Hippocampal formation (tissue), 2 donors: ENCODE measurements around the gene CCDC179.
A peak's percentile ranks its signal among the peaks of the same experiment; 100 is the strongest.

Experiments used
- DNase-seq, 2 donors: peaks; one replicate each; lab custom pipeline; 2025; lab: John Stamatoyannopoulos, UW

The CCDC179 gene

DNA sequence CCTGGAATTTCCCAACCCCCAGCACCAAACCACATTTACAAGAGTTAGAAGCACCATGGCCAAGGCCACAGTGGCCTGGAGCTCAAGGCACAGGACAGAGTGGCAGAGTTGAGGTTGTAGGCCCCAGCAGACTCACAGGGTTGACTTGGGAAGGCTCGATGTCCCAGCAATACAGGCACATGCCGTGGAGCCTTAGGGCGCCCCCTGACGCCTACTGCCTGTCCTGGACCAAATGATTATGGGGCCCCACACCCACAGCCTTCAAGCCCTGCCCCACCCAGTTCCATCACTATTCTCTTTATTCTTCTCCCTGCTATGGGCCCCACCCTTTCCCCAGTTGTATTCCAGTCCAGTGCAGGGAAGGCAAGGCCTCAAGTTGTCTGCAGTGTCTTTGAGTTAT lies at the start of gene CCDC179:
Gene CCDC179 (minus strand): TSS at position 234 of the 400 bp plus-strand sequence. CDS start 53 bp downstream, at position 181.
- DNase-seq: no peak

DNA sequence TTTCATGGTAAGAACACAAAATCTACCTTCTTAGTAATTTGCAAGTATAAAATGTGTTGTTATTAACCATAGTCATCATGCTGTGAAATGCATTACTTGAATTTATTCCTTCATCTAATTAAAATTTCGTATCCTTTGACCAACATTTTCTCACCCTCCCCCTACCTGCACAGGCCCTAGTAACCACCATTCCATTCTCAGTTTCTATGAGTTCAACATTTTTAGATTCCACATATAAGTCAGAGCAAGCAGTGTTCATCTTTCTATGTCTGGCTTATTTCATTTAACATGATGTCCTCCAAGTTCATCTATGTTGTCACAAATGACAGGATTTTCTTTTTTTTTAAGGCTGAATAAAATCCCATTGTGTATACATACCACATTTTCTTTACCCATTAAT lies 43.5 kb upstream of the CCDC179 start:
- DNase-seq: no peak

DNA sequence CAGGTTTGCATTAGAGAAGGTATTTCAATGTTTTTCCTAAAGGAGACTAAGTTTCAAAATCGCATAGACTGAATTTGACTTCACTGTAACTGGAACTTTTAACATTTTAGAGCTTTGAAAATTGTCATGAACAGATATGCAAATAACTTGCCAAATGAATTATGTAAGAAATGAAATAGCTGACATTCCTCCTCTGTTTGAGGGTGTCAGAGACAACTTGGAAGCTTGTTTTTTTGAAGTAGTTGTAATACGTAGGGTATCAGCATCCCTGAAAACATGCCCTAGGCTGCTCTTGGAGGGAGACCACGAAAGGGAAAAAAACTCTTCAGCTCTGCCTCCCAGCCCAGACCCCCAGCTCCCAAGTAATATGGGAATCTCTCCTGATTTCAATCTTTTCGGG lies 41.3 kb upstream of the CCDC179 start:
- DNase-seq: no peak

DNA sequence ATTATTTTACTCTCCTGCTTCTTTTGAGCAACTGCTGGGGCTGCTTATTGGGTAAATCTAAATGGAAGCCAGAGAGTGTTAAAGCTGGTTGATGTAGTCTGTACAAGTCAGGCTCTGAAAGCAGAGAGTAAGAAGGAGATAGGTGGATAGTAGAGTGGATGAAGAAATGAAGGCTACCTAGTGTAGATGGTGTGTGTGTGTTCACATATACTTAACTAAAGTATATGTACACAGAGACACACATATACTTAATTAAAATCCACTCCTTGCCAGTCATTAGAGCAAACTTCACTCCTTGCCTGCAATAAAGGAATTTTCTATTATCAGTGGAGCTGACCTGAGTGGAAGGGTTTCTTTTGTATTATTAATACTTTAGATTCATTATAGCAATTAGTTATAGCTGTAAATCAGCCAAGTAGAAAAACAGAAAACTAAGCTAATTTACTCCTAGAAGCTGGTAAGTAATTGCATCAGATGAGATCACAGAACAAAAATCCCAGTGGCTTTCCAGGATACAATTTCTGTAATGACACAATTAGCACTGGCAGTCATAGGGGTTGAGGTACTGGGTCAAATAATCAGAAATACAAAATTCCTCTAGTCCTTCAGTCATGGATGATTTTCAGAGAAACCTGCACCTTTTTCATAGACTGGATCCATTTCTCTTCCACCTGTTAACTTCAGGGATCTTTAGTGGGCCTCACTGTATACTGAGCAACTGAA lies 40.7 kb upstream of the CCDC179 start:
- no peak for DNase-seq

DNA sequence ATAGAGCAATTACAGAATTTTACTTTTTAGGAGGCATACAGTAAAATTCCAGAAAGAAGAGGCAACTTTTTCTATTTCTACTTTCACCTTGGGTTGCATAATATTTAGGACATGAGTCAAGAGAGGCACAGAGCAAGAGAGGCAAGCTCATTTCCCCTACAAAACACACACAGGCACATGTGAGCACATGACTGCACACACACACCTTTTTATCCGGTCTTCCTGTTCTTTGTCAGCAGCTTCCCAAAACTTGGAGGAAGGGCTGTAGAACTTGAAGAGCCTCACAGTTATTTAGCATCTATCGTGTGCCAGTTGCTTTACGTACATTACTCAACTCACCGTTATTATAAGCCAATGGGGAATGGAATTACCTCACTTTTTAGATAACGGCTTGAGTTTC lies 37.8 kb upstream of the CCDC179 start:
- no peak for DNase-seq

DNA sequence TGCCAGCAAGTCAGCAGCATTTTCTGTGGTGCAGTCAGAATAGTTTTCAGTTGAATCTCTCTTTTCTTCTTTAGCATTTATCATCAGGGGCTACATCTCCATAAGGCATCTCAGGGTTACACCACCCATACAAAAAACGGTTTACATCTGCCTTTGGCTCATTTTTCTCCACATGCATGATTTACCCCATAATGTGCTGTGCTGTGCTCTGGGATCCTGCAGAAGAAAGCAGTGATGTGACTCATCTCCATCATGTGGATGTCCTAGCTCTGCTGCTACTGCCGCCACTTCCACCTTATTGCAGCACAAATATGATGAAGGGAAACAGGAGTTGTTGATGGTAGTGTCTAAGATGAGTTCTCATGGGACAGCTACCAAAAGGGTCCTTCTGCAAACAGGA lies 30.0 kb upstream of the CCDC179 start:
- DNase-seq: no peak

DNA sequence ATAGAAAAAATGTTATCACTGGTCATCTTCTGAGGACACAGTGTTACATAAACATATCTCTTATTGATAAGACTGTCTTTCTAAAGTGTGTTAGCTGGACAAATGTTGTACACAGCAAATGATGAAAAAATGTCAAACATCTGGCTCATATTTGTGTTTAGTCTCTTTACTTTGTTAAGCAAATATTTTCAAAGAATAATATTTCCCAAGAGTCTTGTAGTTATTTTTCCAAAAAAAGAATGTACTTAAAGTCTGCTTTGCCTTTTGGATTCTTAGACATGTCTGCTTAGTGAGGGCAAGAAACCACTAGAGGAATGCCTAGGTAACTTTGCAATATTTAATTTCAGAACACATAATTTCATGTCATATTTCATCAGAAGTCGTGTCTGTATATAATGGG lies 23.9 kb upstream of the CCDC179 start:
- DNase-seq: no peak

DNA sequence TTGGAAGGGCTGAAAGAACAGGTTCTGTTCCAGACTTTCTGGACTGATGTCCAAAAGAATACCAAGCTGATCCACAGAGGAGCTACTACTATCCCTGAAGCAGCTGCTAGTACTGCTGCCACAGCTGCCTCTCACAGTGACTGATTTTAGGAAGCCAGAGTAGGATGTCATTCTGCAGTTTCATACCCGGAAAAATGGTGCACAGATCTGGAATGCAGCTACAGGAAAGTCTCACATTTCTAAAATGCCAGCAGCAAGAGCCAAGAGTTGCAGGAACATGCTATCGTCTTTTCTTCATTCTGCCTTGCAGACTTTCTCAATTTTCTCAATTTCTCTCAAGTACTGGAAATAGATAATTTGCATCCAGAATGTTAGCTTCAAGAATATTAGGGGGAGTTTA lies 19.4 kb upstream of the CCDC179 start:
- DNase-seq: no peak

DNA sequence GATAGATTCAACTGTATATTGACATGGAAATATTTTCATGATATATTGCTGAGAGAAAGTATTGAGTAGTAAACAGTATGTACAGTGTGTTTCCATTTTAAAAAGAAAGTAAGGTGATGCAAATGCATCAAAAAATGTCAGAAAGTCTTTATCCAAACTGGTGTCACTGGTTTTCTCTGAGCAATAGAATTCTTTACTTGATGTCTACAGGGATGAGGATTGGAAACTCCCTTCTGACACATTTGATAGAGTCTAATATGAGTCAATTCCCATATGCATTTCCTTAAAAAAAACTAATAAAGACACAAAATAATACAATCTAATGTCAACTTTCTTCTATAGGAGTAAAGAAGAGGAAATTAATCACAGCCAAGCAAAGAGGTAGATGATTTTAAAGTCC lies 18.3 kb upstream of the CCDC179 start:
- no peak for DNase-seq

DNA sequence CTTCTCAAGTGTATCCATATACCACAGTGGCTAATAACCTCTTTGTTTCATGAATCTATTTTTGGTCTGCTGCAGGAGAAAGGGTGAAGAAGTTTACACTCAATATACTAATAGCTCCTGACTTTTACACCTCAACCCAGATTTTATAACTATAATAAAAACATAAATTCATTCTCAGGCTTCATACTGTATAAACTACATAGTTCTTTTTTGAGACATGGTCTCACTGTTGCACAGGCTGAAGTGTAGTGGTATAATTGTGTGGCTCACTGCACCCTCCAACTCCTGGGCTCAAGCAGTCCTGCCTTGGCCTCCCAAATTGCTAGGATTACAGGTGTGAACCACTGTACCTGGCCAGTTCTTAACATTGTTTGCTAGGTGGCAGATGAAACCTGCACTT lies 17.8 kb upstream of the CCDC179 start:
- no peak for DNase-seq

DNA sequence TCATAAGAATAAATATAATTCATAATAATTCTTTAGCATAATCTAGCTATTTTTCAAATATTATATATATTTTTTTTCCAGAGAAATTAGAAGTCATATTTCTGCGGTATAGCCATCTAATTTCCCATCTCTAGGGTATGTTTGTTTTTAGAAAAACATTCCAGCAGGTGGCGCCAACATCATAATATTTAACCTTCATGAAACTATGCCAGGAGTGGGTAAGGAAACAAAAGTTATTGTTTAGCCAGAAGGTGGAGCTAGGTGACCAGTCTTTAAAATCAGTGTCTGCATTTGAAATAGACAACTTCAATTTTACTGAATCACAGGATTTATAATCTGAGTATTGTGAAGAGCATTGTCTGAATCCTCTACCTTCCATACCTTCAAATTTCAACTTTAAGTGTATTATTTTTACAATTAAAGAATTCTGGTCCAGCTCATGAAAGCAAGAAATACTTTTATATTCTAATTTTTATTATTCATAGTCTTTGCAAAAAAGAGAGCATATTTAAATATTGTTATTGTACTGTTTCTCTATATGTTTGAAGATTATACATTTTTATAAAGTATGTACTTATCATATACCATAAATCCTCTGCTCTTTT lies 15.7 kb upstream of the CCDC179 start:
- peak; percentile 22 to 75 for DNase-seq

DNA sequence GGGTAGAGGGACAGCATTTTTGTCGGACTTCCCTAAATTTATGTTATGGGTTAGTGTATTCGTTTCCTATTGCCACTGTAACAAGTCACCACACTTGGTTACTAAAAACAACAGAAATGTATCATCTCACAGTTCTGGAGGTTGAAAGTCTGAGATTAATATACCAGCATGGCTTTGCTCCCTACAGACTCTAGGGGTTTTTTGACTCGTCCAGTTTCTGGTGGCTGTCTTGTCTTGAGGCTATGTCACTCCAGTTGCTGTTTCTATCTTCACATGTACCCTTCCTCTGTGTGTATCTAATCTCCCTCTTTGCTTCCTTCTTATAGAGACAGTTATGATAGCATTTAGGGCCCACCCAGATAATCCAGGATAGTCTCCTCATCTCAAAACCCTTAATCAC lies 9.1 kb upstream of the CCDC179 start:
- DNase-seq: no peak

DNA sequence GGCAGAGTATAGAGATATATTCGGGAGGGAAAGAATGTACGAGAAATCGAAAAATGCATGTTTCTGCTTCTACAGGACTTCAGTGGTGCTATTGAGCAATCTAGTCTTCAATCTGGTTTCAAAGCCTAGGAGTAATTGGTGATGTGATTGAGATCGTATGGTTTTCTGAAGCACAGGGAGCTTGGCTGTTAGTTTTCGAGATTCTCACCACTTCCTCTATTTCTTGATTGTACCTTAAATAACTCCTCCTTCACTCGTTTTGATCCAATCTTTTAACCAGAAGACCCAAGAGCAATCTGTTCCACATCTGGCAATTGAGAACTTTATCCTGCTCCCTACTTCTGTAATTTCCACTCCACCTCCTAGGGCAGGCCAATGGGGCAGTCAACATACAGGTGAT lies 518 bp downstream of the CCDC179 start:
- no peak for DNase-seq

DNA sequence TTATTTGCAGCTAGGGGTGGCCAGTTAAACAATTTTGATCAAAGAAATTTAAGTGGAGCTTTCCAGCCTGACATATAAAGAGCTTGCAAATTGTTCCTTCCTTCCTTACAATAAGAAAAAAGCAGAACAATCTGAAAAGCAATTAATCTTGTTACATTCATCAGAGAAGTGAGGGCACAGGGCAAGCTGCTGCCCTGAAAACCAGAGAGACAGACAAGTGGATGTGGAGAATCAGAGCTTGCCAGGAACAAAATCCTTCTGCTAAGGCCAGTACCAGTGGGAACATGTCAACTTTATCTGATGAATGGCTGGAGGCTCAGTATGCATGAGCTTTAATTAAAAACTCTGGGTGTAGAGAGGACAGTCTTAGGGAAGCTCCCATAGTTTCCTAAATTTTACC lies 8.8 kb downstream of the CCDC179 start:
- DNase-seq: no peak

DNA sequence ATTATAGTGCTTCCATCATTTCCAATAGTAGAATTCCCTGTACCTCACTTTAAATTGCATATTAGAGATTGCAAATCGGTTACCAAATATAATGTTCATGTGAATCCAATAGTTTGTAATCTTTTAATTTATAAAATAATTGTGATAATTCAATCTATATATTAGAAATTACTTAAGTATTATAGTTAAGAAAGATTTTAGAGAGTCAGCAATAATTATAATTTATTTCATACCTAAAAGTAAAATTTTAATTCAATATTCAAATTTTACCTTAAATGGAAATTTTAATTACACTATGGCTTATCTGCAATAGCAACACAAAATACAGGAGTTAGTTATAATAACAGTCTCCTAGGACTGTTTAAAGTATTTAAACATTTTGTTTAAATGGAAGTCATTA lies 13.5 kb downstream of the CCDC179 start:
- DNase-seq: no peak

DNA sequence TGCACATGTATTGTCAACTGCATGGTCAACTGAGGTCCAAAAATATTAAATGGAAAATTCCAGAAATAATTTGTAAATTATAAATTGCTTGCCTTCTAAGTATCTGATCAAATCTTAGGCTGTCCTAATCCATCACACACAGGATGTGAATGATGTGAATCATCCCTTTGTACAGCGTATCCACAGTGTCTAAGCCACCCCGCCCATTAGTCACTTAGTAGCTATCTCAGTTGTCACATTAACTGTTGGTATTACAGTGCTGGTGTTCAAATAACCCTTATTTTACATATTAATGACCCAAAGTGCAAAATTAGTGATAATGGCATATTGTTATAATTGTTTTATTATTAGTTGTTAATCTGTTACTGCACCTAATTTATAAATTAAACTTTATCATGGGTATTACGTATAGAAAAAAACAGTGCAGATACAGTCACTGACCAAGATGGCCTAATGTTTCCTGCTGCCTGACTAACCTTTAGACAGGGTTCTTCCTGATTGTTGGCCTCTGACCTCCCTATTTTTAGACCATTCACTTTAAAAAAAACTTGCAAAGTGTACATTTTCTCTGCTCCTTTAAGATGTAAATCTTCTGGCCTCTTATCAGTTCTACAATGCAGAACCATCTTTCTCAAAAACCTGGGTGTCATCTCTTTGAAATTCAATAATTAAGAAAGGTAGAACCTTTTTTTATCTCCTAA lies 27.8 kb downstream of the CCDC179 start:
- peak in 1 of 2 donors; percentile 34 for DNase-seq

DNA sequence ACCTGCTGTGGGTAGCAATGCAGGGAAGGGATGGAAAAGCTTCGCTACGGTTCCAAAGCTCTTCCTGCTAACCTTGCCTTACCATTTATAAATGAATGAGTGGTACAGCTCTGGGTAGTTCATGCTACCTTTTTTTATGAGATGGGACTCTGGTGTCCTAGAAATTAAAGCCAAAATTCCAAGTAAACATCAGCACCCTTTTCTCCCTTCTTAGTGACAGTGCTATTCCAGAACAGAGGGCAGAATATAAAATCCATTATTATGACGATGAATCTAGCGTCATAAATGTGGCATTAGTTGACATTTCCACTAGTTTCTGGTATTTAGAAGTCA lies 30.2 kb downstream of the CCDC179 start:
- peak in 1 of 2 donors; percentile 53 for DNase-seq

DNA sequence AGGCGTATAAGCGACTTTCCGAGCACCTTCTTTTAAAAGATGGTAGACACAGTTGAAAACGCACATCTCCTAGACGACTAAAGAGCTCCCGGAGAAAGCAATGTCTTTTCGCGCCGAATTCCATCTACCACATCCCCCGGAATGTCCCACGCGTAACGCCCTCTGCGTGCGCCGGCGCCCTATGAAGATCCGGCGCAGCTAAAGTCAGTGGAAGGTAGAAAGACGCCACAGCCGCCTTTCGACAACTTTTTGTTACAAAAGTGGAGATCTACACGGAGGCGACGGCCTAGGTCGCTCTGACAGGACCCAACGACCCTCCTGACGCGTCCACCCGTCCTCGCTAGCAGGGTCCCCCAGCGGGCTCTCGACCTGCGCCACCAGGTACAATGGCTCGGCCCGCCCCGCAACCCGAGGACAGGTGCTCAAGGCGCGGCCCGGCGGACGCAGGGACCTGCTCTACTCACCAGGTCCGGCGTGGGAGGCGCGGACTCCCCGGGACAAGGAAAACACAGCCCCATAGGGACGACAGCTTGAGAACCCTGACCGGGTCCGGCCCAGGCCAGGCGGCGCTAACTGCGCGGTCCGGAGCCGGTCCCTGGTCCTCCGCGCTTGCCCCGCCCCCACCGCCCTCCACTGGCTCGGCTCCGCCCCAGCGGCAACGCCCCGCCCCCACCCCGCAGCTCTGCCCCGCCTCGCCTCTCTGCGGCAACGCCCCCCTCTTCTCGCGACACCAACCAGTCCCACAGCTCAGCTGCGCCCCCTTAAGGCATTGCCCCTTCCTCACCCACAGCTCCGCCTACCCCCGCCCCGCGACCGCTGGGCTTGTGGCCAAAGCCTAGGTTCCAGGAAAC lies 30.8 kb downstream of the CCDC179 start, which contains the start of gene SVIP:
Gene SVIP (minus strand): TSS at position 571 of the 851 bp plus-strand sequence. CDS start 53 bp downstream, at position 518.
- peak; percentile 89 to 92 for DNase-seq

DNA sequence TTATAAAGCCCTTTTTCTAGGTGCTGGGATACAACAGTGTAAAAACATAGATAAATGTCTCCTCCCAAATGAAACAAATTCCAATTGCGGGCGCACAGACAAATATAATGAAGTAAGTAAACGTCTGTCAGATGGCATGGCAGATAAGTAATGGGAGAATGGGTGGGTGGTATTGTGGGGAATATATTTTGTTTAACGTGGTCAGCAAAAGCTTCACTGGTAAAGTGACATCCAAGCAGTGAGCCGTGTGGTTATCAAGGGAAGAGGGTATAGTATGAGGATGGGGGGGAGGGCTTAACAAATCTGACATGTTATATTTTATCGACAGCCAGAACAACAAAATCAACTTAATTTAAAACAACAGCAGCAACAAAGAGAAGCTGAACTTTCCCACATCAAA lies 31.9 kb downstream of the CCDC179 start:
- DNase-seq: no peak

DNA sequence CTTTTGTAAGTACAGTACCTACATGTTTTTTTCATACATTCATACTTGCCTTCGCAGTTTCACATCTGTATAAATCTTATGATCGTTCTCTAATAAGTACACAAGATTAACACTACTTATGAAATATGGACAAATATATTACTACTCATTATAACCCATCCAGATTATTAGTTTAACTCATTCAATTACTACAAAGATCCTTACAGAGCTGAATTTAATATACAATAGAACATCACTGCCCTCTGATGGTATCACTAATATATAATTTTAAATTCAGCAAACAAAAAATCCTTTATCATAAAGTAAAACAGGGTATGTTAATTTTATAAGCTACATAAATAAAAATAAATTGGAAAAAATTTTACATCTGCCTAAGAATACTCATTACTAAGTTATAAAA lies 38.1 kb downstream of the CCDC179 start:
- no peak for DNase-seq

DNA sequence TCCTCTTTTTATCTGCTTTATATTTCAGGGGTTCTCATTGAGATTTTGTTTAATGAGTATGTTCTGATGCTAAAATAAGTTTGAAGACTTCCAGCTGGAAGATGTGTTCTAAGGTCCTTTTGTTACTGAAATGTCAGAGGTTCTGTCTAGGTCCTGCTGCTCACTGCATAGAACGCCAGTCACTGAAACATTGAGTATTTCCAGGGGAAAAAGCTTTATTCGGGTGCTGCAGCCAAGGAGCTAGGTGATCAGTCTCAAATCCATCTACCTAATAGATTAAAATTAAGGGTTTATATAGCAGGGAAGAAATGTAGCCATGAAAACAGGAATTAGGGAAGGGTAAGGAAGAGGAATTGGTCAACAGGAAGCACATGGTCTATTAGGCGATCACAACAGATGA lies 50.4 kb downstream of the CCDC179 start:
- DNase-seq: no peak

DNA sequence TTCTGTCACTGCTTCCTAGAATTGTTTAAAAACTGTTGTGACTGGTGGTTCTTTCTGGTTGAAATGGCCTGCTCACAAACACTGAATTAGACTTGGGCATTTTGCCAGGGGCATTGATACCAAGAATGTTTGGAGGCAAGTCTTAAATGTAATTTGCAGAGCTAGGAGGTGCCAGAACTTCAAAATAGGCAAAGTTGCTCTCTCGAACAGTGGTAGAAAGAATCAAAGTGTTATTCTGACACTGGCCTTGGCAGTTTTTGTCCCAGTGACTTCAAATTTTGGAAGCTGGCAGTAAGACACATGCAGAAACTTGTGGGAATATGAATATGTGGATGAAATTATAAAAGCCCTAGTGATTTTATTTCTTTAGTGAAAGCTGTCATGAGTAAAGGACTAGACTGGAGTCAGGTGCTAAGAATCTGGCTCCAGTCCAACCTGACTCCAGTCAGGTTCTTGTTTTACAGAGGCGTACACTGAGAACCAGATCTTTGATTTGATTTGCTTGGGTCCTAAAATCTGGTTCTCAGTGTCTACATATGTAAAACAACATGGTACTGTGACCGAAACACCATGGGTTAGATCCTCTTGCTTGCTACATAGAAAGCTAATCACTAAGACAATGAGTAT lies 51.6 kb downstream of the CCDC179 start:
- no peak for DNase-seq
